Activated T-helper 17 cell treated with anti-CD3 and anti-CD28 coated beads, Interleukin-2, amount 50 U/mL, for 72 hours (primary cell): ENCODE results near the gene MYOCD. TPM values are rescaled to one million over a fixed set of nuclear protein-coding genes. Genes with fewer than 3 reads are reported as not detected.

ENCODE experiments used
- ATAC-seq: fragments of 150-1000 bp; cut with Tn5 transposase; replicated peaks from 2 replicates; pipeline ENCODE4 v1.10.0; 2021; ENCODE audit warnings: mild to moderate bottlenecking, moderate library complexity
- H3K27ac Mint-ChIP-seq: one replicate; pipeline ENCODE4 v1.8.0; 2022; ENCODE audit warnings: mixed read lengths
- H3K27me3 Mint-ChIP-seq: one replicate; pipeline ENCODE4 v1.8.0; 2022; ENCODE audit warnings: mixed read lengths
- H3K36me3 Mint-ChIP-seq: one replicate; pipeline ENCODE4 v1.8.0; 2022; ENCODE audit warnings: low read depth, mild to moderate bottlenecking, mixed read lengths
- H3K4me1 Mint-ChIP-seq: one replicate; pipeline ENCODE4 v1.8.0; 2022; ENCODE audit warnings: mixed read lengths
- H3K4me3 Mint-ChIP-seq: one replicate; pipeline ENCODE4 v1.8.0; 2022; ENCODE audit warnings: mild to moderate bottlenecking, mixed read lengths
- H3K9me3 Mint-ChIP-seq: one replicate; pipeline ENCODE4 v1.8.0; 2022; ENCODE audit warnings: mixed read lengths
- total RNA-seq, 2 donors: library from RNA; stranded (reverse); gene quantifications; one replicate each; pipeline ENCODE4 v1.2.3, GENCODE V29; 2022

MYOCD gene
- total RNA-seq, 2 donors from 2014 or later = not detected

GRCh38 chr17:12712415-12712814, 46.7 kb downstream of the MYOCD start:
- Mint-ChIP-seq H3K27me3 (peaks cover 4% of the 10 kb centered on the region), H3K36me3 (no peaks in the 10 kb centered on the region), H3K4me1 (no peaks in the 10 kb centered on the region), H3K4me3 (no peak overlapping the region), H3K9me3 (no peaks in the 10 kb centered on the region), H3K27ac (no peak overlapping the region)
- ATAC-seq = no peak

- H3K4me3 Mint-ChIP-seq = no peak overlapping the region
- H3K4me1 Mint-ChIP-seq = no peaks in the 10 kb centered on the region
- no peaks in the 10 kb centered on the region for H3K36me3 Mint-ChIP-seq
- H3K27me3 Mint-ChIP-seq = peaks cover 4% of the 10 kb centered on the region
- no peak overlapping the region for H3K27ac Mint-ChIP-seq
- H3K9me3 Mint-ChIP-seq = peaks cover 1% of the 10 kb centered on the region
- ATAC-seq = no peak
Observed at GRCh38 chr17:12712941-12713340, 47.3 kb downstream of the MYOCD start.

- no peaks in the 10 kb centered on the region for H3K27me3 Mint-ChIP-seq
- no peak overlapping the region for H3K27ac Mint-ChIP-seq
- no peak for ATAC-seq
- H3K36me3 Mint-ChIP-seq = no peaks in the 10 kb centered on the region
- no peak overlapping the region for H3K4me3 Mint-ChIP-seq
- peaks cover 6% of the 10 kb centered on the region for H3K9me3 Mint-ChIP-seq
- no peaks in the 10 kb centered on the region for H3K4me1 Mint-ChIP-seq
Observed at GRCh38 chr17:12719948-12720347, 54.3 kb downstream of the MYOCD start.

GRCh38 chr17:12721581-12721980, 55.9 kb downstream of the MYOCD start:
- no peak overlapping the region for H3K27ac Mint-ChIP-seq
- no peaks in the 10 kb centered on the region for H3K36me3 Mint-ChIP-seq
- no peak overlapping the region for H3K4me3 Mint-ChIP-seq
- H3K9me3 Mint-ChIP-seq = peaks cover 10% of the 10 kb centered on the region
- no peak for ATAC-seq
- H3K27me3 Mint-ChIP-seq = no peaks in the 10 kb centered on the region
- no peaks in the 10 kb centered on the region for H3K4me1 Mint-ChIP-seq

- Mint-ChIP-seq H3K27ac (no peak overlapping the region), H3K4me3 (no peak overlapping the region), H3K9me3 (peaks cover 10% of the 10 kb centered on the region), H3K4me1 (no peaks in the 10 kb centered on the region), H3K36me3 (no peaks in the 10 kb centered on the region), H3K27me3 (no peaks in the 10 kb centered on the region)
- ATAC-seq = no peak
Observed at GRCh38 chr17:12722282-12722681, 56.6 kb downstream of the MYOCD start.

GRCh38 chr17:12726131-12726530, 60.4 kb downstream of the MYOCD start:
- Mint-ChIP-seq H3K4me3 (no peak overlapping the region), H3K9me3 (peaks cover 8% of the 10 kb centered on the region), H3K27me3 (peaks cover 4% of the 10 kb centered on the region), H3K27ac (no peak overlapping the region), H3K36me3 (no peaks in the 10 kb centered on the region), H3K4me1 (no peaks in the 10 kb centered on the region)
- no peak for ATAC-seq

GRCh38 chr17:12727076-12727760, 61.5 kb downstream of the MYOCD start:
- ATAC-seq = no peak
- Mint-ChIP-seq H3K9me3 (peaks cover 8% of the 10 kb centered on the region), H3K27ac (no peak overlapping the region), H3K36me3 (no peaks in the 10 kb centered on the region), H3K27me3 (peaks cover 4% of the 10 kb centered on the region), H3K4me1 (no peaks in the 10 kb centered on the region), H3K4me3 (no peak overlapping the region)

- no peak for ATAC-seq
- Mint-ChIP-seq H3K27me3 (peaks cover 4% of the 10 kb centered on the region), H3K9me3 (peaks cover 8% of the 10 kb centered on the region), H3K4me1 (no peaks in the 10 kb centered on the region), H3K4me3 (no peak overlapping the region), H3K36me3 (no peaks in the 10 kb centered on the region), H3K27ac (no peak overlapping the region)
Observed at GRCh38 chr17:12727881-12728280, 62.2 kb downstream of the MYOCD start.

- Mint-ChIP-seq H3K36me3 (no peaks in the 10 kb centered on the region), H3K4me1 (no peaks in the 10 kb centered on the region), H3K4me3 (no peak overlapping the region), H3K27me3 (peaks cover 7% of the 10 kb centered on the region), H3K9me3 (peaks cover 8% of the 10 kb centered on the region), H3K27ac (no peak overlapping the region)
- no peak for ATAC-seq
Observed at GRCh38 chr17:12729086-12729485, 63.4 kb downstream of the MYOCD start.

- H3K27me3 Mint-ChIP-seq = peaks cover 7% of the 10 kb centered on the region
- no peak overlapping the region for H3K4me3 Mint-ChIP-seq
- peaks cover 8% of the 10 kb centered on the region for H3K9me3 Mint-ChIP-seq
- H3K4me1 Mint-ChIP-seq = no peaks in the 10 kb centered on the region
- no peak for ATAC-seq
- no peak overlapping the region for H3K27ac Mint-ChIP-seq
- no peaks in the 10 kb centered on the region for H3K36me3 Mint-ChIP-seq
Observed at GRCh38 chr17:12730421-12730820, 64.7 kb downstream of the MYOCD start.

GRCh38 chr17:12730931-12731521, 65.3 kb downstream of the MYOCD start:
- Mint-ChIP-seq H3K9me3 (peaks cover 6% of the 10 kb centered on the region), H3K27me3 (peaks cover 7% of the 10 kb centered on the region), H3K27ac (no peak overlapping the region), H3K36me3 (no peaks in the 10 kb centered on the region), H3K4me3 (no peak overlapping the region), H3K4me1 (no peaks in the 10 kb centered on the region)
- ATAC-seq = no peak

GRCh38 chr17:12731839-12732238, 66.1 kb downstream of the MYOCD start:
- ATAC-seq = no peak
- Mint-ChIP-seq H3K27me3 (peaks cover 7% of the 10 kb centered on the region), H3K4me1 (no peaks in the 10 kb centered on the region), H3K9me3 (peaks cover 5% of the 10 kb centered on the region), H3K27ac (no peak overlapping the region), H3K36me3 (no peaks in the 10 kb centered on the region), H3K4me3 (no peak overlapping the region)

GRCh38 chr17:12732366-12732765, 66.7 kb downstream of the MYOCD start:
- no peak for ATAC-seq
- Mint-ChIP-seq H3K4me3 (no peak overlapping the region), H3K36me3 (no peaks in the 10 kb centered on the region)

GRCh38 chr17:12734926-12735325, 69.2 kb downstream of the MYOCD start:
- Mint-ChIP-seq H3K27me3 (peaks cover 3% of the 10 kb centered on the region), H3K27ac (no peak overlapping the region), H3K4me3 (no peak overlapping the region), H3K4me1 (no peaks in the 10 kb centered on the region), H3K36me3 (no peaks in the 10 kb centered on the region), H3K9me3 (no peaks in the 10 kb centered on the region)
- no peak for ATAC-seq

More at GRCh38 chr17:12732366-12732765, 66.7 kb downstream of the MYOCD start:
- Mint-ChIP-seq H3K9me3 (peaks cover 5% of the 10 kb centered on the region), H3K27me3 (peaks cover 7% of the 10 kb centered on the region), H3K4me1 (no peaks in the 10 kb centered on the region), H3K27ac (no peak overlapping the region)

- H3K4me1 Mint-ChIP-seq = no peaks in the 10 kb centered on the region
- no peak overlapping the region for H3K27ac Mint-ChIP-seq
- no peaks in the 10 kb centered on the region for H3K36me3 Mint-ChIP-seq
- no peaks in the 10 kb centered on the region for H3K9me3 Mint-ChIP-seq
- no peak overlapping the region for H3K4me3 Mint-ChIP-seq
- peaks cover 3% of the 10 kb centered on the region for H3K27me3 Mint-ChIP-seq
- ATAC-seq = no peak
Observed at GRCh38 chr17:12735517-12735916, 69.8 kb downstream of the MYOCD start.
